Astrocyte of the cerebellum (primary cell): ENCODE measurements around the gene NLRP9.

ENCODE experiments used
- DNase-seq: peaks from one replicate; pipeline ENCODE4 v3.0.0-alpha.2; 2011; ENCODE audit warnings: low read depth
- H3K4me3 ChIP-seq: 2 replicates; pipeline ENCODE4 v1.5.1; 2011; ENCODE audit warnings: mild to moderate bottlenecking, low read depth, low read length, moderate library complexity
- CTCF ChIP-seq: IDR thresholded peaks from 2 replicates; pipeline ENCODE4 v1.5.1; 2012; ENCODE audit warnings: low read length, low read depth, moderate library complexity, mild to moderate bottlenecking; ENCODE audit errors: missing control alignments
- in situ Hi-C: cut with HindIII; loops from 2 replicates; pipeline ENCODE4 v1.10.0; 2017; ENCODE audit warnings: low sequenced_read_pairs

The NLRP9 gene

GRCh38 chr19:55696301-55697068 lies 41.7 kb downstream of the NLRP9 start:
- no peak overlapping the region for H3K4me3 ChIP-seq
- DNase-seq: no peak
- no peak for TF ChIP-seq CTCF
- in situ Hi-C loops: no loop called here

GRCh38 chr19:55695511-55696290 lies 42.5 kb downstream of the NLRP9 start:
- in situ Hi-C loops: no loop called here
- DNase-seq: no peak
- H3K4me3 ChIP-seq: no peak overlapping the region
- no peak for TF ChIP-seq CTCF

GRCh38 chr19:55694656-55695491 lies 43.3 kb downstream of the NLRP9 start:
- in situ Hi-C loops: no loop called here
- no peak for DNase-seq
- TF ChIP-seq CTCF: no peak
- H3K4me3 ChIP-seq: no peak overlapping the region

- no peak for DNase-seq
- in situ Hi-C loops: no loop called here
- H3K4me3 ChIP-seq: no peak overlapping the region
- no peak for TF ChIP-seq CTCF
These were observed 44.0 kb downstream of the NLRP9 start for GRCh38 chr19:55694241-55694655.

- no peak for DNase-seq
- H3K4me3 ChIP-seq: no peak overlapping the region
- in situ Hi-C loops: no loop called here
- no peak for TF ChIP-seq CTCF
These were observed 44.7 kb downstream of the NLRP9 start for GRCh38 chr19:55693336-55693974.

GRCh38 chr19:55692681-55693081 lies 45.5 kb downstream of the NLRP9 start:
- H3K4me3 ChIP-seq: no peak overlapping the region
- in situ Hi-C loops: no loop called here
- no peak for TF ChIP-seq CTCF
- no peak for DNase-seq
